GM18517 (cell line): ENCODE data around the gene ADRA1B.

Source experiments
- ATAC-seq: cut with Tn5 transposase; IDR thresholded peaks from one replicate; pipeline ENCODE4 v1.9.1; 2021; ENCODE audit warnings: mild to moderate bottlenecking, moderate library complexity; ENCODE audit not compliant: unreplicated experiment

The ADRA1B gene

GRCh38 chr5:159923008-159923407 is 6.7 kb downstream of the ADRA1B start:
- ATAC-seq: no peak

GRCh38 chr5:159928122-159928909 is 12.0 kb downstream of the ADRA1B start:
- ATAC-seq: no peak

- no peak for ATAC-seq
Measured at GRCh38 chr5:159929176-159929575, 12.9 kb downstream of the ADRA1B start.

GRCh38 chr5:159933531-159934485 is 17.5 kb downstream of the ADRA1B start:
- ATAC-seq: no peak

- ATAC-seq: no peak
Measured at GRCh38 chr5:159935946-159936345, 19.7 kb downstream of the ADRA1B start.

- no peak for ATAC-seq
Measured at GRCh38 chr5:159936686-159937329, 20.5 kb downstream of the ADRA1B start.

- no peak for ATAC-seq
Measured at GRCh38 chr5:159937580-159937979, 21.3 kb downstream of the ADRA1B start.

- no peak for ATAC-seq
Measured at GRCh38 chr5:159943326-159943725, 27.0 kb downstream of the ADRA1B start.

GRCh38 chr5:159944056-159944600 is 27.8 kb downstream of the ADRA1B start:
- no peak for ATAC-seq

- no peak for ATAC-seq
Measured at GRCh38 chr5:159945359-159945758, 29.1 kb downstream of the ADRA1B start.

GRCh38 chr5:159947708-159948358 is 31.6 kb downstream of the ADRA1B start:
- no peak for ATAC-seq

GRCh38 chr5:159951387-159951786 is 35.1 kb downstream of the ADRA1B start:
- no peak for ATAC-seq

- no peak for ATAC-seq
Measured at GRCh38 chr5:159951834-159952233, 35.6 kb downstream of the ADRA1B start.

GRCh38 chr5:159953609-159954008 is 37.3 kb downstream of the ADRA1B start:
- no peak for ATAC-seq

- no peak for ATAC-seq
Measured at GRCh38 chr5:159955056-159955624, 38.9 kb downstream of the ADRA1B start.

GRCh38 chr5:159956074-159956473 is 39.8 kb downstream of the ADRA1B start:
- no peak for ATAC-seq

- ATAC-seq: no peak
Measured at GRCh38 chr5:159961176-159962160, 45.2 kb downstream of the ADRA1B start.

GRCh38 chr5:159962214-159962613 is 45.9 kb downstream of the ADRA1B start:
- ATAC-seq: no peak

- ATAC-seq: no peak
Measured at GRCh38 chr5:159963935-159964334, 47.7 kb downstream of the ADRA1B start.
